Esophagus muscularis mucosa (tissue), 3 donors: ENCODE results near the gene KDM3B.

ENCODE experiments used
- CTCF ChIP-seq, 3 experiments: fragments of 200-600 bp in 2 of 3; fragments of 450-650 bp in 1 of 3; sonication (generic) in 2 of 3; IDR thresholded peaks; one replicate each; pipeline ENCODE4 v1.5.1; 2017 to 2019; ENCODE audit warnings: antibody characterized with exemption in 3 of 3, mild to moderate bottlenecking in 2 of 3, moderate library complexity in 1 of 3
- POLR2A ChIP-seq: fragments of 450-650 bp; IDR thresholded peaks from one replicate; pipeline ENCODE4 v1.6.1; 2017; ENCODE audit warnings: antibody characterized with exemption, moderate library complexity, mild to moderate bottlenecking, low read depth
- POLR2AphosphoS5 ChIP-seq, 2 donors: sonication (generic); formaldehyde crosslinking; IDR thresholded peaks; one replicate each; pipeline ENCODE4 v1.6.1; 2017; ENCODE audit warnings: antibody characterized with exemption in 2 of 2

GRCh38 chr5:138425079-138425478 is 72.6 kb downstream of the KDM3B start:
- TF ChIP-seq CTCF (IDR thresholded peaks at IDR 0.05), result no peak
- no peak for TF ChIP-seq POLR2AphosphoS5 (IDR thresholded peaks at IDR 0.05)
- TF ChIP-seq POLR2A, result no peak
